Measurements from ENCODE around the gene GRIK1. TPM values are rescaled to one million over a fixed set of nuclear protein-coding genes. Genes with fewer than 3 reads are reported as not detected.

The GRIK1 gene
- total RNA-seq, 1 donor: not detected

- H3K79me2 ChIP-seq (ENCODE audit: insufficient read depth, low read length): no peaks in the 10 kb centered on the region
- TF ChIP-seq, protein P1, sequence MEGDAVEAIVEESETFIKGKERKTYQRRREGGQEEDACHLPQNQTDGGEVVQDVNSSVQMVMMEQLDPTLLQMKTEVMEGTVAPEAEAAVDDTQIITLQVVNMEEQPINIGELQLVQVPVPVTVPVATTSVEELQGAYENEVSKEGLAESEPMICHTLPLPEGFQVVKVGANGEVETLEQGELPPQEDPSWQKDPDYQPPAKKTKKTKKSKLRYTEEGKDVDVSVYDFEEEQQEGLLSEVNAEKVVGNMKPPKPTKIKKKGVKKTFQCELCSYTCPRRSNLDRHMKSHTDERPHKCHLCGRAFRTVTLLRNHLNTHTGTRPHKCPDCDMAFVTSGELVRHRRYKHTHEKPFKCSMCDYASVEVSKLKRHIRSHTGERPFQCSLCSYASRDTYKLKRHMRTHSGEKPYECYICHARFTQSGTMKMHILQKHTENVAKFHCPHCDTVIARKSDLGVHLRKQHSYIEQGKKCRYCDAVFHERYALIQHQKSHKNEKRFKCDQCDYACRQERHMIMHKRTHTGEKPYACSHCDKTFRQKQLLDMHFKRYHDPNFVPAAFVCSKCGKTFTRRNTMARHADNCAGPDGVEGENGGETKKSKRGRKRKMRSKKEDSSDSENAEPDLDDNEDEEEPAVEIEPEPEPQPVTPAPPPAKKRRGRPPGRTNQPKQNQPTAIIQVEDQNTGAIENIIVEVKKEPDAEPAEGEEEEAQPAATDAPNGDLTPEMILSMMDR (IDR thresholded peaks at IDR 0.05; ENCODE audit: extremely low read depth, low read depth, low read length): no peak
- no peaks in the 10 kb centered on the region for H4K20me1 ChIP-seq (ENCODE audit: insufficient read depth, low read length)
- H3K4me2 ChIP-seq (ENCODE audit: insufficient read depth, low read length): no peak overlapping the region
- no peak overlapping the region for H3K4me3 ChIP-seq (ENCODE audit: insufficient read depth, low read length)
- DNase-seq (ENCODE audit: insufficient read length, low spot score, missing footprints): no peak
- H2AFZ ChIP-seq (ENCODE audit: low read length): no peak overlapping the region
- H3K27me3 ChIP-seq (ENCODE audit: insufficient read depth, low read length): no peaks in the 10 kb centered on the region
- no peaks in the 10 kb centered on the region for H3K4me1 ChIP-seq (ENCODE audit: insufficient read depth, low read length)
- H3K9me3 ChIP-seq (ENCODE audit: low read depth, low read length): peaks cover 5% of the 10 kb centered on the region
- no peak overlapping the region for H3K27ac ChIP-seq (ENCODE audit: low read depth, low read length)
- H3K36me3 ChIP-seq (ENCODE audit: insufficient read depth, low read length): no peaks in the 10 kb centered on the region
These were observed 426.3 kb downstream of the GRIK1 start for GRCh38 chr21:29513535-29513934.

- no peaks in the 10 kb centered on the region for H4K20me1 ChIP-seq (ENCODE audit: insufficient read depth, low read length)
- no peak overlapping the region for H3K27ac ChIP-seq (ENCODE audit: low read depth, low read length)
- H3K36me3 ChIP-seq (ENCODE audit: insufficient read depth, low read length): no peaks in the 10 kb centered on the region
- H3K79me2 ChIP-seq (ENCODE audit: insufficient read depth, low read length): no peaks in the 10 kb centered on the region
- no peak overlapping the region for H3K4me3 ChIP-seq (ENCODE audit: insufficient read depth, low read length)
- peaks cover 5% of the 10 kb centered on the region for H3K9me3 ChIP-seq (ENCODE audit: low read depth, low read length)
- DNase-seq (ENCODE audit: insufficient read length, low spot score, missing footprints): no peak
- TF ChIP-seq, protein P1 (IDR thresholded peaks at IDR 0.05; ENCODE audit: extremely low read depth, low read depth, low read length): no peak
- H3K4me1 ChIP-seq (ENCODE audit: insufficient read depth, low read length): peaks cover 5% of the 10 kb centered on the region
- H3K4me2 ChIP-seq (ENCODE audit: insufficient read depth, low read length): no peak overlapping the region
- no peaks in the 10 kb centered on the region for H3K27me3 ChIP-seq (ENCODE audit: insufficient read depth, low read length)
- no peak overlapping the region for H2AFZ ChIP-seq (ENCODE audit: low read length)
These were observed 428.7 kb downstream of the GRIK1 start for GRCh38 chr21:29511096-29511495.

- Histone ChIP-seq H3K79me2 (ENCODE audit: insufficient read depth, low read length) (no peaks in the 10 kb centered on the region), H3K27me3 (ENCODE audit: insufficient read depth, low read length) (no peaks in the 10 kb centered on the region), H4K20me1 (ENCODE audit: insufficient read depth, low read length) (no peaks in the 10 kb centered on the region), H3K4me3 (ENCODE audit: insufficient read depth, low read length) (no peak overlapping the region), H3K4me2 (ENCODE audit: insufficient read depth, low read length) (no peak overlapping the region), H3K4me1 (ENCODE audit: insufficient read depth, low read length) (peaks cover 11% of the 10 kb centered on the region), H2AFZ (ENCODE audit: low read length) (no peak overlapping the region), H3K36me3 (ENCODE audit: insufficient read depth, low read length) (no peaks in the 10 kb centered on the region), H3K9me3 (ENCODE audit: low read depth, low read length) (peaks cover 2% of the 10 kb centered on the region), H3K27ac (ENCODE audit: low read depth, low read length) (no peak overlapping the region)
- TF ChIP-seq, protein P1 (IDR thresholded peaks at IDR 0.05; ENCODE audit: extremely low read depth, low read depth, low read length): no peak
- DNase-seq (ENCODE audit: insufficient read length, low spot score, missing footprints): no peak
These were observed 430.7 kb downstream of the GRIK1 start for GRCh38 chr21:29509121-29509520.

- no peak overlapping the region for H2AFZ ChIP-seq (ENCODE audit: low read length)
- no peaks in the 10 kb centered on the region for H4K20me1 ChIP-seq (ENCODE audit: insufficient read depth, low read length)
These were observed 431.5 kb downstream of the GRIK1 start for GRCh38 chr21:29508301-29508700.

More at GRCh38 chr21:29508301-29508700, 431.5 kb downstream of the GRIK1 start:
- Histone ChIP-seq H3K27ac (ENCODE audit: low read depth, low read length) (no peak overlapping the region), H3K79me2 (ENCODE audit: insufficient read depth, low read length) (no peaks in the 10 kb centered on the region), H3K36me3 (ENCODE audit: insufficient read depth, low read length) (no peaks in the 10 kb centered on the region), H3K27me3 (ENCODE audit: insufficient read depth, low read length) (no peaks in the 10 kb centered on the region), H3K4me3 (ENCODE audit: insufficient read depth, low read length) (no peak overlapping the region), H3K4me2 (ENCODE audit: insufficient read depth, low read length) (no peak overlapping the region), H3K9me3 (ENCODE audit: low read depth, low read length) (no peaks in the 10 kb centered on the region), H3K4me1 (ENCODE audit: insufficient read depth, low read length) (peaks cover 11% of the 10 kb centered on the region)
- no peak for DNase-seq (ENCODE audit: insufficient read length, low spot score, missing footprints)
- TF ChIP-seq, protein P1 (IDR thresholded peaks at IDR 0.05; ENCODE audit: extremely low read depth, low read depth, low read length): no peak
